GM06990 (cell line): ENCODE measurements around the gene SLC30A9.

Experiments
- DNase-seq: peaks from one replicate; pipeline ENCODE4 v3.0.0-alpha.2; 2011; ENCODE audit not compliant: insufficient read length; ENCODE audit errors: extremely low read depth
- H3K27me3 ChIP-seq: replicated peaks from 2 replicates; pipeline ENCODE4 v1.6.0; 2011; ENCODE audit warnings: low read length; ENCODE audit not compliant: control insufficient read depth, insufficient read depth
- H3K36me3 ChIP-seq: 2 replicates; pipeline ENCODE4 v1.5.1; 2011; ENCODE audit warnings: low read length; ENCODE audit not compliant: control insufficient read depth, insufficient read depth
- H3K4me3 ChIP-seq: replicated peaks from 2 replicates; pipeline ENCODE4 v1.5.1; 2011; ENCODE audit warnings: low read depth, mild to moderate bottlenecking, control low read depth, low read length
- TF ChIP-seq, protein P1 (sequence below): IDR thresholded peaks from 2 replicates; pipeline ENCODE4 v1.5.1; 2011; ENCODE audit warnings: low read length, control low read depth, mild to moderate bottlenecking, inconsistent platforms; ENCODE audit not compliant: insufficient read depth, poor library complexity, severe bottlenecking

The SLC30A9 gene

DNA sequence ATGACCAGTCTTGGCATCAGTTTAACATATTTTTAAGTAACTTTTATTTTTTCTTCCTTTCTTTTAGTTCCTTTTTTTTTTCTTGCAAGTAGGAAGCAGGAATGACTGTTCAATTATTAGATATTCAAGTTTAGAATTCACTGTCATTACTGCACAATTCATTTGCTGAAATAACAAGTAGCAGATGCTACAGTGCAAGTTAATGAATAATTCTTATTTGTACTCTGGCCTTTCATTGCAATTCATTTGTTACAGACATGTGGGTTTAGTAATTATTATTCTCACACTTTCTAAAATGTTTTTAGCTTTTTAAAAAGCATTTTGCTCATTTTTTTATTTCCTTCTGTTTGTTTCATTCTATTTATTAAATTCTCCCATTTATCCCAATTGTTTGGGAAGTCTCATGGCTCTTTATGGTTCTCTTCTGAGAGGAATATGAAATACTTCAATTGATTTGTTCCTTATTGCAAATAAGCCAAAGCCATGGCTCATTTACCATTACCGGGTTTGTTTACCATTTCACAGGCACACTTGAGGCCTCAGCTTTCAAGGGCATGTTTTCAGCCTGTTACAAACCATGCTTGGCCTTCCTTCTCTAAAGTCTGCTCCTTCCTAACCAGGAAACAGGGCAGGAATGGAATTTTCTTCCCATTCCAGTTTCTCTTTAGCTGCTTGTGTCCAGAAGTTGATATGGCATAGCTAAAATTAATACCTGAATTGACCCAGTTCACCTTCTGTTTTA lies 13.4 kb upstream of the SLC30A9 start:
- DNase-seq = no peak

DNA sequence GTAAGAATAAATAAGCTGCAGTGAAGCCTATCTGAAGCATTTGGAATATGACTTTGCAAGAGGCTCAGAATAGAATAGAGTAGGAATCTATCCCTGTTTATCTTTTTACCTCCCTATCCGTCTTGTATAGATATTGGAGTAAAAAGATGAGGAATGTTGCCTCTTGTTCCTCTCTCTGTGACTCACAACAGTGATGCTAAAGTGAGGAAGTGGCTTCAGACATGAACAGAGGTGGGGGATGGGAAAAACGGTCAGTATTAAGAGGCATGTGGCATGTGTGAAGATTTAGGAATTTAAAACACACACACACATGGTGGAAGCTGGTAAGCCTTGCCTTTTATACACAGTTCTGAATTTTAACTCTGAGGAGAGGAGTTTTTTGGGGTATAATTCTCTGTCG lies 12.6 kb upstream of the SLC30A9 start:
- TF ChIP-seq, protein P1, sequence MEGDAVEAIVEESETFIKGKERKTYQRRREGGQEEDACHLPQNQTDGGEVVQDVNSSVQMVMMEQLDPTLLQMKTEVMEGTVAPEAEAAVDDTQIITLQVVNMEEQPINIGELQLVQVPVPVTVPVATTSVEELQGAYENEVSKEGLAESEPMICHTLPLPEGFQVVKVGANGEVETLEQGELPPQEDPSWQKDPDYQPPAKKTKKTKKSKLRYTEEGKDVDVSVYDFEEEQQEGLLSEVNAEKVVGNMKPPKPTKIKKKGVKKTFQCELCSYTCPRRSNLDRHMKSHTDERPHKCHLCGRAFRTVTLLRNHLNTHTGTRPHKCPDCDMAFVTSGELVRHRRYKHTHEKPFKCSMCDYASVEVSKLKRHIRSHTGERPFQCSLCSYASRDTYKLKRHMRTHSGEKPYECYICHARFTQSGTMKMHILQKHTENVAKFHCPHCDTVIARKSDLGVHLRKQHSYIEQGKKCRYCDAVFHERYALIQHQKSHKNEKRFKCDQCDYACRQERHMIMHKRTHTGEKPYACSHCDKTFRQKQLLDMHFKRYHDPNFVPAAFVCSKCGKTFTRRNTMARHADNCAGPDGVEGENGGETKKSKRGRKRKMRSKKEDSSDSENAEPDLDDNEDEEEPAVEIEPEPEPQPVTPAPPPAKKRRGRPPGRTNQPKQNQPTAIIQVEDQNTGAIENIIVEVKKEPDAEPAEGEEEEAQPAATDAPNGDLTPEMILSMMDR = no peak
- Histone ChIP-seq H3K36me3 (no peaks in the 10 kb centered on the region), H3K27me3 (no peaks in the 10 kb centered on the region), H3K4me3 (no peak overlapping the region)
- no peak for DNase-seq

More for the DNA sequence above, 13.4 kb upstream of the SLC30A9 start:
- Histone ChIP-seq H3K4me3 (no peak overlapping the region), H3K36me3 (no peaks in the 10 kb centered on the region), H3K27me3 (no peaks in the 10 kb centered on the region)
- TF ChIP-seq, protein P1 = no peak

DNA sequence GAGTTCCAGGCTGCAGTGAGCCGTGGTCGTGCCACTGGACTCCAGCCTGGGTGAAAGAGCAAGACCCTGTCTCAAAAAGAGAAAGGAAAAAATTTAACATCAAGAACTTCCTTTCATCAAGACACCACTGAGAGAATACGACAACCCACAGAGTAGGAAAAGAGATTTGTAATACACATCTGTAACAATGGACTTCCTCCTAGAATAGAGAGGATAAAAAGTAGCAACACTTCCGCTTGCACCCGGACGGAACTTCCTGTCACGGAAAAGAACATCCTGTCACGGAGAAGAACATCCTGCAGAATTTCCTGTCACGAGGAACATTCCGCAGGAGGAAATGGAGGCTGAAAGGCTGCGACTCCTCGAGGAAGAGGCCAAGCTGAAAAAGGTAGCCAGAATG lies 8.9 kb upstream of the SLC30A9 start, which contains the start of gene DCAF4L1:
Gene DCAF4L1 (plus strand): TSS at position 301 of the 400 bp plus-strand sequence. CDS start 37 bp downstream, at position 338.
- Histone ChIP-seq H3K27me3 (no peaks in the 10 kb centered on the region), H3K36me3 (no peaks in the 10 kb centered on the region), H3K4me3 (no peak within 1 kb of the TSS)
- TF ChIP-seq, protein P1 = no peak
- no peak for DNase-seq

DNA sequence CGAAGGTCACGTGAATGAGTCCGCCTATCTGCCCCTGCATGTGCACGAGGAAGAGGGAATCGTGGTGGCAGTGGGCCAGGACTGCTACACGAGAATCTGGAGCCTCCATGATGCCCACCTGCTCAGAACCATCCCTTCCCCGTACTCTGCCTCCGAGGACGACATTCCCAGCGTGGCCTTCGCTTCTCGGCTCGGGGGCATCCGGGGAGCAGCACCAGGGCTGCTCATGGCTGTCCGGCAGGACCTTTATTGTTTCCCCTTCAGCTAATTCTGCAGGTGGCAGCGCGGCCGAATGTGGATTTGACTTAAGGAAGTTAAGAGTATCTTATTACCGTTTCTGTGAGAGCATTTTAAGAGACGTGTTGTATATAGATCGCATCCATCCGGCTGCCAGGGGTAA lies 7.6 kb upstream of the SLC30A9 start:
- Histone ChIP-seq H3K4me3 (no peak overlapping the region), H3K36me3 (no peaks in the 10 kb centered on the region), H3K27me3 (no peaks in the 10 kb centered on the region)
- TF ChIP-seq, protein P1 = no peak
- DNase-seq = no peak

DNA sequence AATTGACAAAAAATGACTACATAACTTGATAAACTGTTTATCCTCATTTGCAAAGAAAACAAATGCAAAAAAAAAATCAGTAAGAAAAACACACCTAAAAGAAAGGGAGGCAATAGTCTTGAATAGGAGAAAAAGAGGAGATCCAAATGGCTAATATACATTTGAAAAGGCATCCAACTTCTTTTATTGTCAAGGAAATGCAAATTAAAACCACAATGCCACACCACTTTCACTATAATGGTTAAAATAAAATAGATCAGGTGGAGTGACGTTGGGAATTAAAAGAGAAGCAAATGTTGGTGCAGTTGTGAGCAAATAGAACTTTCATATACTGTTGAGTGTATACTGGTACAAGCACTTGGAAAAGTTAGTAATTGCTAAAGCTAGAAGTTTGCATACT lies 5.2 kb upstream of the SLC30A9 start:
- TF ChIP-seq, protein P1 = no peak
- no peaks in the 10 kb centered on the region for H3K36me3 ChIP-seq
- no peak overlapping the region for H3K4me3 ChIP-seq
- DNase-seq = no peak
- H3K27me3 ChIP-seq = no peaks in the 10 kb centered on the region
